Spleen (tissue), 7 donors: ENCODE results near the gene WNT9A.
"Not testable (repeated sequence)": the region's sequence is repeated elsewhere in the genome, so short reads cannot be mapped to it uniquely, and the experiment has no call there.

Experiments used
- CTCF ChIP-seq, 11 experiments: fragments of 200-600 bp in 7 of 11; fragments of 450-650 bp in 4 of 11; sonication (generic) in 4 of 11; IDR thresholded peaks in 8 of 11; conservative IDR thresholded peaks in 3 of 11; 1 replicate in 7 of 11; 2 replicates in 4 of 11; pipeline versions ENCODE4 v1.4.0 to v1.8.0; 2016 to 2021; ENCODE audit warnings: antibody characterized with exemption in 11 of 11, inconsistent platforms in 4 of 11, mild to moderate bottlenecking in 1 of 11
- POLR2A ChIP-seq, 3 donors: fragments of 450-650 bp; IDR thresholded peaks; one replicate each; pipeline ENCODE4 v1.5.1; 2017; ENCODE audit warnings: antibody characterized with exemption in 3 of 3, mild to moderate bottlenecking in 1 of 3
- POLR2AphosphoS5 ChIP-seq, 3 donors: sonication (generic); formaldehyde crosslinking; IDR thresholded peaks; one replicate each; pipeline ENCODE4 v1.5.1; 2017; ENCODE audit warnings: antibody characterized with exemption in 3 of 3
- donor health status: DM: no; HTN: no; CAD: no; lungs with moderate emphysema.
- donor health status: DM: no; HTN: no; CAD: no.
- donor health status: DM: no; HTN: no; CAD: no.

- not testable (repeated sequence) for TF ChIP-seq CTCF (IDR thresholded peaks at IDR 0.05 in 8 of 11, conservative IDR thresholded peaks at IDR 0.05 in 3 of 11); POLR2A (IDR thresholded peaks at IDR 0.05); POLR2AphosphoS5 (IDR thresholded peaks at IDR 0.05)
Measured at GRCh38 chr1:227973724-227974288, 26.1 kb upstream of the WNT9A start.
